HG02678 (cell line): ENCODE results near the gene CFDP1.
A peak's percentile ranks its signal among the peaks of the same experiment; 100 is the strongest.

Experiments
- ATAC-seq: cut with Tn5 transposase; IDR thresholded peaks from one replicate; pipeline ENCODE4 v1.9.1; 2021; ENCODE audit warnings: mild to moderate bottlenecking, moderate library complexity; ENCODE audit not compliant: unreplicated experiment

Gene CFDP1

DNA sequence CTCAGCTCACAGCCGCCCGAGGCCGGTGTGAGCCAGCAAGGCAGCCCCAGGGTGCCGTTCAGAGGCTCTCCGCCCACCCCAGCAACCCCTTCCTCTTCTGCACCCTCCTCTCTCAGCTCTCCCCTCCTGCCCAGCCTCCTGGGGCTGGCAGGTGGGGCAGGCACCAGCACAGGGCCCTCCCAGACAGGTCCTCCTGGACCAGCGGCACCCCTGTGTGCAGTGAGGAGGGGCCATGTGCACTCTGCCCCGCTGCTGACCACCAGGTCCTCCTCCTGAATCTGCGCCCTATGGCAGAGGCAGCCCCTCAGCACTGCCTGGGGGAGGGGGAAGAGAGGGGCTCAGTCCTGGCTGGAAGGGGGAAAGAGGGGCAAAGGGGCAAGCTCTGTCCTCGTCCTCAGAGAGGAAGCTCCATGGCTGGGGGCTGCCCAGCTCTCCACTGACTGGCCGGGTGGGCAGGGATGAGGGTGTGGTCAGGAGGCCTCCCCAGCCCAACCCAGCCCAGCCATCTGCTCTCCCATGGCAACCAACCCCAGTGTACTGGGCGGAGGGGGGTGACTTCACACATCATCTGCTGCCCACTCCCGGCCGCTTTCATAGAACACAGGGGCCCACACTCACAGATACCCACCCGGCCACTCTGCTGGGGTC, 176.5 kb downstream of the CFDP1 start:
- ATAC-seq, result no peak

DNA sequence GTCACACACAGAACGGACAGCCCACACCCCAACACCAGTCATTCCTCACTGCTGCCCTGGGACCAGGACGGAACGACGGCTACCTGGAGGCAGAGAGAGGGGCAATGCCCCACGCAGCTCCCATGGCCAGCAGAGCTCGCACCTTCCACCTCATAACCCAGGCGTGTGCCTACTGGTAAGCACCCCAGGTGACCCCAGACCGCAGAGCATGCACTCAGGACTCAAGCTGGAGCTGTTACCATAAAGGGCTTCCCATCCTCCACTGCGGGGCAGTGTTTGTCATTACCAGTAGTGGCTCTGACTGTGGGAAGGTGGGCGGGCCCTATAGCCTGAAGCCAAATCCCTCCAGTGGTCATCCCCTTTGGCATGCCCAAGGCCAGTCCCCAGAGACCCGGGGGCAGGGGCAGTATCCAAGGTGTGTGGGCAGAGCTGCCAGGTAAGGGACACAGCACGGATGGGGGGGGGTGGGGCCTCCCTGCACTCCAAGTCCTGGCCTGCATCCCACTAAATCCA, 177.2 kb downstream of the CFDP1 start:
- ATAC-seq, result no peak

DNA sequence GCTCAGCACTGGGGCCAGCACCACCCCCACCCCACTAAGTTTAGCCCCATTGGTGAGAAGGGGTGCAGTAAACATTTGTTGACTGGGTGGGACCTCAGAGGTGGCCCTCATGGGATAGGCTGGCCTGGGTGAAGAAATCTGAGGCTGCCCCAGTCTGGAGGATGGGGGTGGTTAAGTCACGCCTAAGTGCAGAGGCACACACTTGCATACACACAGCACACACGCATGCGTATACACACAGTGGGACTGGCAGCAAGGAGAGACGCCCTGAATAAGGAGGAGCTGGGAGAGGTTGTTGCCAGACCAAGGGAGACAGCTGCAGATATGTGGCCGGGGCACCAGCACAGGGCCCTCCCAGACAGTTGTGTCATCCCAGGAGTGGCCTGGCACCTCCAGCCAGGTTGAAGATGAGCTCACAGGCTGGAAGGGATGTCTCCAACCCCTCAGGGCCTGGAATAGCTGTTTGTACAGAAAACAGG, 178.9 kb downstream of the CFDP1 start:
- ATAC-seq, result no peak

DNA sequence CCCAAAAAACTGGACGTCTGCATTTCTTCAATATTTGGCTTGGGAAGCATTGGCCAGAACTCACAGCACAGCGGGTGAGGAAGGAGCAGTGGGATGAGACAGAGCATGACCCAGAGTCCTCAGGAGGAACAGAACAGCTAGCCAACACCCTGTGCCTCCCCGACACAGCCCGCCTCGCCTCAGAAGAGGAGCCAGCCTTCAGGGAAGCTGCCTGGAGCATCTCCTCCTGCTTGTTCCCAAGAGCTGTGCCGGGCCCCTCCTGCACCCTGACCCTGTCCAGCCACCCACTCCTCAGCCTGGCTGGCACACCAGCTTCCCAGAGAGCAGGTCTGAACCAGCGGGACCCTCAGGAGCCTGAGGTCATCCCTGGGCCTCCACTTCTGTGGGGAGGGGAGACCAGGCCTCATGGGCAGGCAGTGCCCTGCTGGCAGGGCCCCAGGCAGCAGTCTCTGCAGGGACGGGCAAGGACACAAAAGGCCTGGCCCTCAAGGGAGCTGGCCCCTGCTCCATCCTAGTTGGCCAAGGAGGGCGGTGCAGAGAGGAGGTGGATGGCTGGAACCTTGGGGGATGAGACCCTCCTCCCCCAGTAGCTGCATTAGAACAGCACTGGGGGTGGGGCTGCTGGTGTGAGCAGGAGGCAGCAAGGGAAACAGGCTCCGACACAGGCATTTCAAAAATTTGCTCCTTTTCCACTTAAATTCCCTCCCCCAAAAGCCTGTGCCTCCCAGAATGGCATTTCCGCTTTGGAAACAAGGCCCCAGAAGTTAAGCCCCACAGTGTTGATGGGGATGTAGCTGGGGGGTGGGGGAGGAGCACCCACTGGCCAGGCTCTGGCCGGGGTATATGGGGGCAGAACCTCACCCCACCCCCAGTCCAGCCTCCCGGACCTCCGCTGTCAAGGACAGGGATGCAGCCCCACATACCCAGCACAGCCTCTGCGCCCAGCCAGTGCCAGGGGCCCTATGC, 180.1 kb downstream of the CFDP1 start:
- no peak for ATAC-seq

DNA sequence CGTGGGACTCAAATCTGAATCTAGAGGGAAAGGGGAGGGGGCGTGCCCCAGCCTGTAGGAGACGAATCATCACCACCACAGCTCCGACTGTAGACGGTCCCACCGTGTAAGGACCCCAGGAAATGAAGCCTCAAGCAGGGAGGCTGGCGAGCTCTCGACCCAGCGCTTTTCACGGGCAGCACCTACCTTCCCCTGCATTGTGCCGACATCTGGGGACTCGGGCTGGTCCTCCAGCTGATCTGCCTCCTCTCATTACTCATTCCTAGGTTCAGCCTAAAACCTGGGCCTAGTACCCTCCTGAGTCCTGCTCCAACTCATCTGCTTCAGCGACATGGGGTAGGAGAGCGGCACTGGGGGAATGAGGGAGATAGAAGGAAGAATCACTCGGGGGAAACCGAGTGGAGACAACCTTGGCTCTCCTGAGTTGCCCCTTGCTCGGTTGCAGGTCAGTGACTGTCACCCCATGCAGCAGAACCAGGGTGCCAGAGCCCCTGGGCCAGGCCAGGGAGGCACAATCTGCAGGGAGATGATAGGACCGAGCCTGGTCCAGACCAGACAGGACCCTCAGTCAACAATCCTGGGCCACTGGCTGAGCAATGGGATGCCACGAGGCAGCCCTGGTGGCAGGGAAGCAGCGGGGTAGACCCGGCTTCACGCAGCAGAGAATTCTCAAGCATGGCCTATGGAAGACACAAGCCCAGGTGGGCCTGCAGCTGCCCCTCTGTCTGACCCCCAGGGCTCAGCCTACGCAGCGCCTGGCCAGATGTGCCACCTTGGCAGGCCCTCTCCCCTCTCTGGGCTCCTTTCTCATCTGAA, 181.0 kb downstream of the CFDP1 start:
- ATAC-seq, result no peak

DNA sequence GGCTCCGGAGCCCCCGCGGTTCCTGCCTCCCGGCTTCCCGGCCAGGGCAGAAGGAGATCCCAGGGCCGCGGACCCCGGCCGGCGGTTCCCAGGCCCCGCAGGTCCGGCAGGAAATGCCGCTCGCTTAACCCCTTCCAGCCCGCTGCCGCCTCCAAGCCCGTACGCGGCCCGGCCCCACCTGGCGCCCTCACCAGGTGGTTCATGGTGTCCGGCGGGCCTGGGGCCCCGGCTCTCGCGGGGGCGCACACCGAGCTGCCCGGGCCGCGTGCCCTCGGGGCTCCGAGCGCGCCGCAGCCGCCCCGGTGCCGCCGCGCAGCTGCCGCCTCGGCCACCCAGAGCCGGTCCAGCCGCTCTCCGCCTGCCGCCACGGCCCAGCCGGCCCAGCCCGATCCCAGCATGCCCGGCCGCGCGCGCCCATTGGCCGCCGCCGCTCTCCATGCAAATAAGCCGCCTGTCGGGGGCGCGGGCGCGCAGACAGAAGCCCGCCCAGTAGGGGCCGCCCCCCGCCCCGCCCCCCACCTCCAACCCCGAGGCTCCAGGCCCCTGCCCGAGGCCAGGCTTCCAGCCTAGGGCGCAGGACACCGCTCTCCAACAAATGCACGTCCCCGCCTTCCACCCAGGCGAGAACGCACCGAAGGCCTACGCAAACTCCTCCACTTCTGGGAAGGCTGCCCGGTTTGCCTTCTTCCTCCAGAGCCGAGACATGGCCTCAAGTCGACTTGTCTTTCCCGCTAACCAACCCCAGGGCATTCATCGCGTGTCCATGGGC, 181.8 kb downstream of the CFDP1 start, which contains the start of gene BCAR1:
Gene BCAR1 (minus strand): TSS at position 345 of the 769 bp plus-strand sequence. CDS start 142 bp downstream, at position 203.
- peak; percentile 83 for ATAC-seq

DNA sequence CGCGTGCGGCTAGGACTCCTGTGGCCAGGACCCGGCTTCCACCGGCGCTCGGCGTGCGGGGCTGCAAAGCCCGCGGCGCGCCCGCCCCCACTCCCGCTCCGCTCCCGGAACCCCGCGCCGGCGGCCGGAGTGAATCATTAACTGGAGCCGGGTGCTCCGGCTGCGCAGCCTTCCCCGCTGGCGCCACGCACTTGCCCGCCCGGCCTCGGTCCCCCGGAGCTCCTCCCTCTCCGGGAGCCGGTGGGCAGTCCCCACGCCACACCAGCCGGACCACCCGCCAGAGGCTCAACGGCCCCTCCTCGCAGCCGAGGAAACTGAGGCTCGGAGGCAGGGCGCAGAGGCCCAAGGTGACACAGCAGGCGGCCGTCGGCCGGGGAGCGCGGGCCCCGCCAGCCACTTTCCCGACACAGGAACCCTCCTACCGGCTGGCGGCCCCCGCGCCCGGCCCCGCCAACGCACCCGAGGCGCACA, 182.5 kb downstream of the CFDP1 start:
- ATAC-seq, result peak; percentile 40

DNA sequence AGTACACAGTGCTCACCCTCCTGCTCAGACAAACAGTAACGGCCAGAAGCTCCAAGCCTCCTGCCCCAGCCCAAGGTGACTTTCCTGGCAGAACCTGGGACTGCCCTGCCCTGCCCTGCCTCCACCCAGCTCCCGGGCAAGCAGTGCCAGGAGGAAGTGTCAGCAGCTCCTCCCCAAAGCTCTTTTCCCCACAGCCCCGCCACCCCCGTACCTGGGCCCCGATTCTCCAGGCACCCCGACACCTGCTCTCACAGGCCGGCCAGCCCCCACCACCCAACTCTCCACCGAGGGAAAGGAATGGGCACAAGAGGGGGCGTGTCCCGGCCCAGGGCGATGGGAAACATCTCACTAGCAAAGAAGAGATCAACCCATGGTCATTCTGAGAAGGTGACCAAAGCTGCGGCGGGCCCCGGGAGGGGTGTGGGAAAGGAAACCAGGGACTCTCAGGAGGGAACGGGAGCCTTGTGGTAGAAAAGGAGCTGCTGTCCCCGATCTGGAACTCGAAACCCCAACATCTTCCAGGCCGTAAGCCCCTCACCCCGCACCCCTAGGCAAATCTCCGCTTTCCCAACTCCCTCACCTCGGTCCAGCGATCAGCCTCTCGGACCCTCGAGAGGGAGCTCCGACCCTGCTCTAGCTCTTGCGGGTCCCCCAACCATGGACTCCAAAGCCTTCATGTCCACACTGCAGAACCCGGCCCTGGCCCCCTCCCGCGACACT, 183.1 kb downstream of the CFDP1 start:
- ATAC-seq, result no peak

DNA sequence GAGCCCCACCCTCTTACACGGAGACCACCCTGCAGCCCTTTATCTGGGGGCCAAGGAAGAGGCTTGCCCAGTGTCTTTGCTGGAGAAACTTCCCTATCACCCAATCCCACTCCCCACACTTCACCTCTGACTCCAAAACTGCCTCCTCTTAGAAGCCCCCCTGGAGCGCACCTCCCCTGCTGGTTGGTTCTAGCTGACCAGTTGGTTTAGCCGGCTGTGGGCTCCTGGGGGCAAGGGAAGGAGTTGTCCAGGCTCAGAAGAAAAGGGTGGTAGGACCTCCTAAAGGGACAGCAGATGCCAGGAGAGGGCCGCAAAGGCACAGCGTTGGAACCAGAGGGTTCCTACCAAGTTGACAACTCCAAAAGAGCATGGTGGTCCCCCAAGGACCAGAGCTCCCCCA, 183.9 kb downstream of the CFDP1 start:
- ATAC-seq, result no peak

DNA sequence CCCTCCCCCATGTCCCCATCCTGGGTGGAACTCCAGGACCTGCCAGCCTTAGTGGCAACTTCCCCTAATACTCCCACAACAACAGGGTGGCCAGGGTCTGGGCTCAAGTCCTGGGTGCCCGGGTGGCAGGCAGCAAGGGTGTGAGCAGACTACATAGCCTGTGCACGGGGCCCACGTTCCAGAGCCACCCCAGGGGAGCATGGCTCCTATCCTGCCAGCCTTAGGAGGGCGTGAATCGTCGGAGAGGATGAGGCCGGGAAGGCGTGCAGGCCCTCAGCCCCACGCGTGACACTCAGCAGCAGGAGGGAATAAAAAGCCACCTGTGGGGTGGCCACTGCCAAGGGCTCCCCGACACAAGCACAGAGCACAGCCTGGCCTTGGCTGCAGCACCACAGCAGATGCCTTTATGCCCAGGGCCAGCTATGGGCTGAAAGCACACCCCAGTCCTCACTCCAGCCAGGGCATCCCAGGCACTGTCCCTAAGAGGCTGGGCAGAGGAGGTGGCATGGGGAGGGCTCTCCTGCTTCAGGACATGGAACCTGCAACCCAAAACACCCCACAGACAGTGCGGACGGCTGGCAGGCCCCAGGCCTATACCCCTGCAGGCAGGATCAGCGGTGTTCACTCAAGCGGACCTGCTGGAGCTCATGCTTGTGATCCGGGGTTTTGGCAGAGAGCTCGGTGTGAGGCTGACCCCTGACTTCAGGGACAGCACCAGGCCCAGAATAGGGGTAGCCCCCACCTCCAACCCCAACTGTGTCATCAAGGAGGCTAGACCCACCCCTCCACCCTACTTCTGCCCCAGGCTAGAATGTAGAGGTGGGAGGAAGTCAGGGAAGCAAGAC, 184.5 kb downstream of the CFDP1 start:
- no peak for ATAC-seq

DNA sequence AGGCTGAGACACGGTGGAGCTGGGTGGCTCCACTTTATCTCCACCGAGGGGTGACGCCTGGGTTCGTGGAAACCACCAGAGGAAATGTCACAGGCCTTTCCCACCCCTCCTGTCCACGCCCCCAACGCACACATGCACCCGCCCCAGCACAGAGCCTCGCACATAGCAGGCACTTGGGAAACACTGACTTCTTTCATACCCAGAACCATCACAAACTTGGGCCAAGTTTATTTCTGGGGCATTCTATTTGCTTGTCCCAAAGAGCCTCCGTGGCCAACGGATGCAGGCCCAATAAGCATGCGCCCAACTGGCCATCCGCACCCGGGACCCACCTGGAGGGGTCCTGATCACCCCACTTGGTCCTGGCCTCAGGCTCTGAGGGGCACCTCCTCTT, 185.2 kb downstream of the CFDP1 start:
- no peak for ATAC-seq

DNA sequence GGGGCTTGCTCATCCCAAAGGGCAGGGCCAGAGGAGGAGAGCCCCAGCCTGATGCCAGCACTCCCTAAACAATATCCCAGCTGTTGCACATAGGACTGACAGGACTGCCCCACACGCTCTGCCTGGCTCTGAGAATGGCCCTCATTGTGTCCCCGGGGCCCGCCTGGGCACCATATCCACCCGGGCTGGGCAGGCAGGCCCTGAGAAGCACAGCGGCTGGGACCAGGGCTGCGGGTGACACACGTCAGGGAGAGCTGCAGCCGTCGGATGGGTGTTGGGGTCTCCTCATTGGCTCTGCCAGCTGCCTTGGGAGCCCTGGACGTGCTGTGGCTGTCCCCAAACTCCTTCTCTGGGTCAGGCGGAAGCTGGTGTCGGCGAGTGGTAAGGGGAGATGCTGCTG, 186.1 kb downstream of the CFDP1 start:
- no peak for ATAC-seq

DNA sequence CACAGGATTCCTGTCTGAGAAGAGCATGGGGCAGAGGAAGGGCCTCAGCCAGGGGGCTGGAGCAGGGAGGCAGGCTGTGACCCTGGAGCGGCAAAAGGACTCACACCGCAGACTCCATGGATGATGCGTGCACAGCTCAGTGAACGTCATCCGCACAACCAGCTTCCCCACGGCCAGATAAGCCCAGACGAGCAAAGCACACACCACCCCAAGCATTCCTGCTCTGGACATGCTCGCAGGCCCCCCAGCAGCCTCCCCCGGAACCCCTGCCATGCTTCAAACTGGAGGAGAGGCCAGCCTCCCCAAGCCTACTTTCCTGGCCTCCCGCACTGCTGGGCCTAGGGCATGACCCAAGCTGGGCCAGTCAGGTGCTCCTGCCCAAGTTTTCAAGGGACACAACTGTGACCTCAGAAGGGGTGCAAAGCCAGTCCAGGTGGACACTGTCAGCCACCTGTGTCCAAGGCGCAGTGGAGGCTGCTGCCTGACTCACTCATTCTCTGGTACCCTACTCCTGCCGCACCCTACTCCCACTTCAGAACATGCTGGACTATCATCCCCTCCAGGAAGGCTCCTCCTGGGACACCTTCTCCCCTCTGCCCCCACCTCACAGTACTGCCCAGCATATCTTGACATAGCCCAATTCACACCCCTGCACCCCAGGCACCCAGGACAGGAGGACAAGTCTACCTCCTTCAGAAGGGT, 186.6 kb downstream of the CFDP1 start:
- ATAC-seq, result no peak

DNA sequence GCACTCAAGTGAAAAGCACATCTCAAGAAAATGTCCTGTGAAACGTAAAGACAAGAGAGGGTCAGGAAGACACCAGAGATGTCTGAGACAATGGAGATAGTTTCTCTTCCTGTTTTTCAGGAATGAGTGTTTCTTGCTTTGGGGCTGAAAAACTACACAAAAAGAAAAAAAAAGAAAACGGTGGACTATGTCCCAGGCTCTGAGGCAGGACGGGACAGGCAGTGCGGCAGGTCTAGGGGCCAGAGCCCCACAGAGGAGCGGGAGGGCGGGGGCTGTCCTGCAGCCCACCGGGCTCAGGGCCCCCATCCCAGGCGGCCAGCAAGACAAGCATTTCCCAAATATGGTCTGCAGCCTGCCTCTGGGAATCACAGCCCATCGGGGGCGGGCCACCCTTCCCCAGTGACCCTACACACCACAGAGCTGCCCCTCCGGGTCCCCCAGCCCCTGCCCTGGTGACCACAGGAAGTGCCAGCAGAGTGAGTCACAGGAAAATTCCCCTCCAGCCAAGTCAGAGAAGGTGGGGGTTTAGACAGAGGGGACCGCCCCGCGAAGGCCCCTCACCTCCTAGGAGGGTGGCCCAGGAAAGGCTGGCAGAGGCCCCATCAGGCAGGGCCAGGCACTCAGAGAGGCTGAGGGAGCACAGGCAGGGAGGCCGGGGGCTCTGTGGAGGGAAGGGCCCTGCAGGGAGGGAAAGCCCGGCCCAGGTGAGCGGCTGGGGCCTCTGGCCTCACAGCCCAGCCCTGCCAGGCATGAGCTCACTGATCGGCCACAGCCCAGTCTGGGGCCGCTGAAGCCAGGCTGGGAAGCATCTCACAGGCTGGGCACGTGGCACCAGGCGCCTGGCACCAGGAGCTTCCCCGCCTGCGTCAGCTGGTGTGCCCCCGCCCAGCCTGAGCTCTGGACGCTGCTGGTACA, 188.2 kb downstream of the CFDP1 start:
- peak; percentile 49 for ATAC-seq

DNA sequence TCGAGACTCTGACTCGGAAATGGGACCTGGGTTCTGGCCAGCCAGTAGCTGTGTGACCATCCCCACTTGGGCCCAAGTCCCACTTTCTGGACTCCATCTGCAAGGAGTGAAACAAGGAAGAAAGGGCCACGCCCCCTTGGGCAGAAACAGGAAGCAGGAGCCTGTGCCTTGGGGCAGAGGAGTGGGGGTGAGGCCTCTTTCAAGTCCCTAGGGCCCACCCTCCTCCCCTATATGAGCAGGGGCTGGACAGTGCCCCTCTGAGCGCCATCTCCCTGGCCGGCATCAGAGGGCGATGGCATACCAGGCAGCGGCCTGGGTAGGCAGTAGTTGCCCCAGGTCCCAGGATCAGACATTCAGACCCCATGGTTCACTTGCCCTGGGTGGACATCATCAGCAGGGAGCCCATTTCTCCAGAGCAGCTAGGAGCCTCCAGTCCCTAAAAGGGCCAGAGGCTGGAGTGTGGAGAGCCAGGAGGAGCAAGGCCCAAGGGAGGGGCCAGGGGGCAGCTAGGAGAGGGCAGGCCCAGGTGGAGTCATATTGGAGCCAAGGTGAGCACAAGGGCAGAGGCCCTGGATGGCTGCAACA, 189.0 kb downstream of the CFDP1 start:
- ATAC-seq, result peak; percentile 8
